Right atrium auricular region (tissue), 2 donors: ENCODE data around the gene IL17RE. TPM values are rescaled to one million over a fixed set of nuclear protein-coding genes. Genes with fewer than 3 reads are reported as not detected.
A peak's percentile ranks its signal among the peaks of the same experiment; 100 is the strongest.

ENCODE experiments used
- DNase-seq: peaks from one replicate; pipeline ENCODE4 v3.0.0-alpha.2; 2019; ENCODE audit warnings: low spot score
- H3K27ac ChIP-seq, 2 donors: fragments of 200-600 bp; sonication (generic); 1 replicate in 1 of 2; 2 replicates in 1 of 2; pipeline ENCODE4 v1.5.1; 2016 to 2019
- H3K27me3 ChIP-seq, 2 donors: fragments of 200-600 bp; sonication (generic); one replicate each; pipeline versions ENCODE4 v1.5.1 to v1.6.0; 2017 to 2019
- H3K36me3 ChIP-seq: fragments of 200-600 bp; sonication (generic); one replicate; pipeline ENCODE4 v1.5.1; 2016
- H3K4me1 ChIP-seq, 2 donors: fragments of 200-600 bp; sonication (generic); one replicate each; pipeline versions ENCODE4 v1.5.1 to v1.6.0; 2017 to 2019
- H3K4me3 ChIP-seq, 2 donors: fragments of 200-600 bp; sonication (generic); 1 replicate in 1 of 2; 2 replicates in 1 of 2; pipeline ENCODE4 v1.5.1; 2017 to 2019; ENCODE audit warnings: mild to moderate bottlenecking in 1 of 2, moderate library complexity in 1 of 2
- H3K9me3 ChIP-seq, 2 donors: fragments of 200-600 bp; sonication (generic); one replicate each; pipeline ENCODE4 v1.5.1; 2019
- CTCF ChIP-seq, 2 donors: fragments of 200-600 bp; sonication (generic); IDR thresholded peaks; one replicate each; pipeline ENCODE4 v1.5.1; 2019; ENCODE audit warnings: antibody characterized with exemption in 2 of 2
- total RNA-seq, 2 donors: library from RNA; depleted of rRNA; stranded (reverse); fragments of >200 nt; gene quantifications; one replicate each; pipeline ENCODE4 v1.1.0, GENCODE V29; 2016

IL17RE gene
- total RNA-seq, 2 donors from 2014 or later: 0.89 to 2.6 TPM

- H3K27ac ChIP-seq: no peak within 1 kb of the TSS
These were observed 49.5 kb downstream of the IL17RE start, which contains the start of gene PRRT3 for GRCh38 chr3:9951962-9952805. Gene PRRT3 (minus strand): TSS chr3:9952408. CDS start chr3:9950115, 2,293 bp downstream.

GRCh38 chr3:9955067-9955502, 52.4 kb downstream of the IL17RE start:
- no peak for TF ChIP-seq CTCF (IDR thresholded peaks at IDR 0.05)
- Histone ChIP-seq H3K9me3 (no peaks in the 10 kb centered on the region), H3K4me1 (peaks cover 0 to 13% of the 10 kb centered on the region in 2 donors), H3K4me3 (no peak overlapping the region), H3K27ac (no peak overlapping the region), H3K27me3 (no peaks in the 10 kb centered on the region), H3K36me3 (no peaks in the 10 kb centered on the region)
- no peak for DNase-seq

More at GRCh38 chr3:9951962-9952805, 49.5 kb downstream of the IL17RE start, which contains the start of gene PRRT3:
- H3K27me3 ChIP-seq: no peaks in the 10 kb centered on the region
- peak within 1 kb of the TSS; percentile 41 to 55 for H3K4me3 ChIP-seq
- no peak for TF ChIP-seq CTCF (IDR thresholded peaks at IDR 0.05)
- DNase-seq: no peak
- H3K4me1 ChIP-seq: peaks cover 0 to 22% of the 10 kb centered on the region in 2 donors
- H3K36me3 ChIP-seq: no peaks in the 10 kb centered on the region
- H3K9me3 ChIP-seq: no peaks in the 10 kb centered on the region

- peaks cover 0 to 13% of the 10 kb centered on the region in 2 donors for H3K4me1 ChIP-seq
- TF ChIP-seq CTCF (IDR thresholded peaks at IDR 0.05): no peak
- no peak overlapping the region for H3K27ac ChIP-seq
- H3K36me3 ChIP-seq: peaks cover under 1% of the 10 kb centered on the region
- no peak for DNase-seq
- no peaks in the 10 kb centered on the region for H3K27me3 ChIP-seq
- H3K9me3 ChIP-seq: no peaks in the 10 kb centered on the region
- H3K4me3 ChIP-seq: no peak overlapping the region
These were observed 53.1 kb downstream of the IL17RE start for GRCh38 chr3:9955611-9956352.

GRCh38 chr3:9957214-9957613, 54.6 kb downstream of the IL17RE start:
- Histone ChIP-seq H3K27me3 (no peaks in the 10 kb centered on the region), H3K9me3 (no peaks in the 10 kb centered on the region), H3K36me3 (peaks cover 12% of the 10 kb centered on the region), H3K4me3 (no peak overlapping the region), H3K27ac (no peak overlapping the region), H3K4me1 (peaks cover 0 to 3% of the 10 kb centered on the region in 2 donors)
- no peak for DNase-seq
- no peak for TF ChIP-seq CTCF (IDR thresholded peaks at IDR 0.05)

- no peaks in the 10 kb centered on the region for H3K27me3 ChIP-seq
These were observed 62.7 kb downstream of the IL17RE start for GRCh38 chr3:9965200-9965875.

More at GRCh38 chr3:9965200-9965875, 62.7 kb downstream of the IL17RE start:
- Histone ChIP-seq H3K27ac (no peak overlapping the region), H3K36me3 (peaks cover 58% of the 10 kb centered on the region), H3K9me3 (no peaks in the 10 kb centered on the region), H3K4me3 (no peak overlapping the region), H3K4me1 (no peaks in the 10 kb centered on the region)
- no peak for TF ChIP-seq CTCF (IDR thresholded peaks at IDR 0.05)
- DNase-seq: no peak

Other genes starting within 250 kb of the IL17RE start
- not detected for gene CPNE9, start 199.0 kb upstream of the IL17RE start, total RNA-seq
- 10 to 100 TPM in 1 of 2 donors, 1 to 10 TPM in 1; 8.8 to 15.3 TPM for gene BRPF1, start 171.1 kb upstream of the IL17RE start, total RNA-seq
- 10 to 100 TPM; 10.8 to 12.2 TPM for gene OGG1, start 152.9 kb upstream of the IL17RE start, total RNA-seq
- gene CAMK1, start 132.9 kb upstream of the IL17RE start, total RNA-seq: 10 to 100 TPM; 16.4 to 40.2 TPM
- gene TADA3, start 110.4 kb upstream of the IL17RE start, total RNA-seq: 10 to 100 TPM; 43.6 to 57.3 TPM
- gene ARPC4, start 109.8 kb upstream of the IL17RE start, total RNA-seq: 10 to 100 TPM; 69.0 to 89.6 TPM
- 10 to 100 TPM; 12.2 to 13.1 TPM for gene TTLL3, start 92.6 kb upstream of the IL17RE start, total RNA-seq
- 10 to 100 TPM; 46.7 to 55.2 TPM for gene RPUSD3, start 58.8 kb upstream of the IL17RE start, total RNA-seq
- 10 to 100 TPM in 1 of 2 donors, 1 to 10 TPM in 1; 1.3 to 17.1 TPM for gene CIDEC, start 22.6 kb upstream of the IL17RE start, total RNA-seq
- gene JAGN1, start 12.2 kb upstream of the IL17RE start, total RNA-seq: 10 to 100 TPM; 39.8 to 44.8 TPM
- 10 to 100 TPM; 32.5 to 49.1 TPM for gene IL17RC, start 14.2 kb downstream of the IL17RE start, total RNA-seq
- gene CRELD1, start 31.0 kb downstream of the IL17RE start, total RNA-seq: 10 to 100 TPM; 63.9 to 79.0 TPM
- 1 to 10 TPM; 1.4 to 1.9 TPM for gene PRRT3, start 49.6 kb downstream of the IL17RE start, total RNA-seq
- 100 to 1,000 TPM in 1 of 2 donors, 10 to 100 TPM in 1; 69.8 to 111 TPM for gene EMC3, start 84.0 kb downstream of the IL17RE start, total RNA-seq
- gene FANCD2, start 123.6 kb downstream of the IL17RE start, total RNA-seq: 1 to 10 TPM; 1.7 to 2.0 TPM
- not detected for gene FANCD2OS, start 205.4 kb downstream of the IL17RE start, total RNA-seq
- 10 to 100 TPM; 58.3 to 94.3 TPM for gene BRK1, start 212.8 kb downstream of the IL17RE start, total RNA-seq
- gene VHL, start 238.9 kb downstream of the IL17RE start, total RNA-seq: 10 to 100 TPM; 14.1 to 16.5 TPM